GM19467 (cell line): Measurements from ENCODE around the gene ARIH2.

Source experiments
- ATAC-seq: cut with Tn5 transposase; IDR thresholded peaks from one replicate; pipeline ENCODE4 v1.9.1; 2021; ENCODE audit warnings: mild to moderate bottlenecking, moderate library complexity; ENCODE audit not compliant: unreplicated experiment

The ARIH2 gene

DNA sequence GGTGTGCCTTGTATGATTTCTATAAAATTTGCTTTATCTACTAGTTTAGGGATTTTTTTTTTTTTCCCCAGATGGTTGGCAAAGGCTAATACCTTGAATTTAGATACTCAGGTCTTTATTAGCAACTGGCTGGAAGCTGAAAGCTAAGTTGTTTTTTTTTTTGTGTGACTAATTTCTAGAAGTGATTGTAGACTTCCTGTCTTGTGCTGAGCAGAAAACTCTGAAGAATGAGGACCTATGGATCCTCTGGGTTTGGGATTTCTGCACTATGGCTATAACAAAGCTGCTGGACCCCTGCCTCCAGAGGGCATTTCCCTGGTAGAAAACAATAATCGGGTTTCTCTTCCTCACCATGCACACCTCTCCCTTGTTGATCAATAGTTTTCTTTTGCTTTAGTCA, 10.0 kb downstream of the ARIH2 start:
- ATAC-seq, result no peak

DNA sequence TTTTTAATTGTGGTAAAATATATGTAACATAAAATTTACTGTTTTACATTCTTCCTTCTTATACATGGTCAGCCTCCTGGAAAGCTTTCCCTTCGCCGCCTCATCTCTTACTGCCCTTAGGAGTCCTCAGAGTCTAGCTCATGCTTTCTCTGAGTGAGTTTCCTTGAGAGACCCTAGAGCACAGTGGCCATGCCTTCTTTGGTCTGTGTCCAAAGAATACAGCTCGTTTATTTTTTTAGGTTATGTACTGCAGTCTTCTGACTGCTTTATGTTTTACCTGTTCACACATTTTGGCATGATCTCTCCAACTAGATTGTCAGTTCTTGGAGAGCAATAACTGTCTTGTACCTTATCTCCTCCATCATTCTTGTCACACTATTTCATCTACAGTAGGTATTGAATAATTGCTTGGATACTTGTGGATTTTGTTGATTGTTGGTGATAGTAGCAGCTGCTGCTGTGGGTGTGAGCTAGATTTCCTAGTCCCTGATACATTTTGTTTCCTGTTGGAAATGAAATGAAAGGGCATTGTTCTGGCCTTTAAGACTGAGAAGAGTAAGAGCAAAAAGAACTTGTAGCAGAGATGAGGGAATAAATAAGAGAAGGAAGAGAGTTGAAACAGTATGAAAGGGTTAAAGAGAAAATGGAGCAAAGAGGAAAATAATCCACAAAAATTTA, 10.9 kb downstream of the ARIH2 start:
- ATAC-seq, result no peak

DNA sequence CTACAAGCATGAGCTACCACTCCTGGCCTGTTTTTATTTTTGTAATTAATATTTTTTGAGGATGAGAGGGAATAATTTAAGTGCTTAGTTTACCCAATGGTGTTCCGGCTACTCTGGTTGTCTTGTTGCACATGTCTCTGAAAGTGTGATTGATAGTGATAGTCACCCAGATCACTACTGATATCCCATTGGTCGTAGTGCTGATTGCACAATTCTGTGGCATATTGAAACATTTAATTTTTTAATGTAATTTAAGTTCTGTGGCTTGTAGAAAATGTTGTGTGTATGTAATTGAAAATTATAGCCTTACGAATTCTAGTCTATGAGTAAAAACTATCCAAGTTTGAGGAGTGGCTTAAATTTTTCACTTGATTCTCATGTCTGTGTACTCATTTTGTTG, 11.9 kb downstream of the ARIH2 start:
- no peak for ATAC-seq

DNA sequence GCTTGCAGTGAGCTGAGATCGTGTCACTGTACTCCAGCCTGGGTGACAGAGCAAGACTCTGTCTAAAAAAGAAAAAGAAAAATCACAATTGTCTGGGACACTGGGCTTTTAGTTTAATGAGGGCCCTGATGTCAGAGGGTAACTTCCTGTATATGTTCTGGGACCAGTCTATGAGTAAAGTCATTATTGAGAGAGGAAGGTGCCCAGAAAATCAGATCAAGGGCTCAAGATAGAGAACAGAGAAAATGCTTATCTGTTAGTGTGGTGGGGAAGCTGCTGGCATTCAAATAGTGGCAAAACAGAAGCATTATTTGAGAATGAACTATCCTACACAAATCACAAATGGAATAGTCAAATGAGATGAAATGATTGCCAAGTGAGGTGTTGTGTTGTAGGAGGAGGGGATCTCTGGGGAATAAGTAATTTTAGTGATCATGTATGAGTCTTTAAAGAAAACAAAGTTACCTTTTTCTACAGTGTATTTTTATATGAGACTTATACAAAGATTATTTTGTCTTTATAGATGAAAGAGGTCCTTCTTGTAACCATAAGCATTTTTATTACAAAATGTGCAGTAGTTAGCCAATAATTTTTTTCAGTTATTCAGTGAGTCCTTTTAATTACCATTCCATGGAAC, 13.4 kb downstream of the ARIH2 start:
- no peak for ATAC-seq

DNA sequence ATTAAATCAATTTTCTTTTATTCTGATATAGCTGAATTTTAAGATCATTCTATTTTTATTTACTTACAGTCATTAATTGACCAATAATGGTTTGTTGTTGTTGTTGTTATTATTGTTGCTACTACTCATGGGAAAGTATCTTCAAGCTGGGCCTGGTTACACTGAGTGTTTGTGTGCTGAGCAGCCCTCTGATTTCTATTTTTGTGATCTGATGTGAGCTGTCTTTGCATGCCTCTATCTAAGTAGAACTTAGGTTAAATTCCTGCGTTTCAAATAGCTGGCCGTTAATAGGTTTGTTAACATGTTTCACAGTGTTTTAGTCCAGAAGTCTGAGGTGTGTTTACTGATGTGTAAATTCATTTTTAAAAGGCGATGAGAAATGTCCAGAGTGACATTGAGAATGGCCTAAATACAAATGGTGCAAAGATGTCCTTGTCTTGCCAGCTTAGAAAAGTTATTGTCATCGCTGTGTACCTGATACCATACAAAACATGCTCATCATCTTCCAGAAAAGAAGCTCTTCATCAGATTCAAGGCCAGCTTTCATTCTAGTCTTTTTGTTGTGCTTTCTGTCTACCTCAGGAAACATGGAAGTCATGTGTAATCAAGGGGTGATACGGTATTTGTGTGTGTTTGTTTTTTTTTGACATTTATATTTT, 15.8 kb downstream of the ARIH2 start:
- no peak for ATAC-seq

DNA sequence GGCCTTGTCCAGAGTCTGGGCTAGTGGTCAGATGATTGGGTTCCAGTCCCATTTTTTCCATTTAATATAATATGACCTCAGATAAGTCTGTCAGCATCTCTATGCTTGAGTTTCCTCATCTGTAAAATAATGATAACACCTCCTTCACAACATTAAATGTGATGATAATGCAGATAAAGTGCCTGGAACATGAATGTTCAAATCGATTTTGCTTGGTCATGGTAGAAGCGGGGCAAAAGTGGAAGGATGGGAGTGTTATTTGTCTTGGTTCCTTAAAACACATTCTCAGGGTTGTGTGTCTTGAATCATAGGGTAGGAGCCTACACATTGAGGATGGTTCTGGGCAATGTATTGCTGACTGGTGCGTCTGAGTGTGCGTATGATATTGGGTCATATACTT, 16.9 kb downstream of the ARIH2 start:
- no peak for ATAC-seq

DNA sequence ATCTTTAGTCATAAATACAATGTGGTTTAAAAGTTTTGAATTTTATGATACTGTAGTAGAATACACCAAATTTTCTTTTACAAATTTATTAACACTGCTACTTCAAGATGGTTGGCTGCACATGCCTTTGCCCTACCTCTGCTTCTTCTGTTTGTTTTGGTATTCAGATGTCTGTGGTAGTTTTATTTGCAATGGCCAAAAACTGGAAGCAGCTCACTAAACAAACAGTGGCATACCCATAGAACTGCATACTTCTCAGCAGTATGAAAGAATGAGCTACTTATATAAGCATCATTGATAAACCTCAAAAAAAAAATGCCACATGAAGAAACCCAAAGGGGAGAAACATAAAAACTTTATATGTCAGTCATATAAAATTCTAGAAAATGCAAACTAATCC, 19.5 kb downstream of the ARIH2 start:
- no peak for ATAC-seq

DNA sequence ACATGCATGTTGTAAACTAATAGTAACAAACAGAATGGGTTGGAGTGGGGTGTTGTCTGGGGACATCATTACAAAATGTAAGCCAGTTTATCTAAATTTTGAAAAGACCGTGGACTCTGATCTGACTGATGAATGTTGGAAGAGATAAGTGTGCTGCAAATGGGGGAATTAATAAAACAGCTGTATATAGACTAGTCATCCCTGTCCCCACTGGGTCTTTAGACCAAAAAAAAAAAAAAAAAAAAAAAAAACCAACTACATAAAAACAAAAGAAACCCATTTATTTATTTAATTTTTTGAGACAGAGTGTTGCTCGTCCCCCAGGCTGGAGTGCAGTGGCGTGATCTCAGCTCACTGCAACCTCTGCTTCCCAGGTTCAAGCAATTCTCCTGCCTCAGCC, 20.0 kb downstream of the ARIH2 start:
- no peak for ATAC-seq

DNA sequence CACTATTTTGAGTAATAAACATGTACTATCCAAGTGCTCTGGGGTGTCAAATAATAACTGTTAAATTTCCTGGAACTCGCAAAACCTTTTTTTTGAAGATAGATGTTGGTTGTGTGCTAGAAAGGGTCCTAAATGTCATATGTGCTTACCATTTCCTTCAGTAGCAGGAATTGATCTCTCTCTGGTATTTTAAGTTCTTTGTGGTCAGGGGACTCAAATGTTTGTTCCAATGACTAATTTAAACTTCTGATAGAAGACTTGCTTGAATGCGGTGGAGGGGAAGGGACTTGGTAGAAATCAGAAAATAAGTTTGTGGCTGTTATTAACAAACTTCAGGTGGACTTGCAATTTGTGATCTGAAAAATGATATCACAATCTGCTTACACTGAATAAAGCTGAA, 26.8 kb downstream of the ARIH2 start:
- ATAC-seq, result no peak

DNA sequence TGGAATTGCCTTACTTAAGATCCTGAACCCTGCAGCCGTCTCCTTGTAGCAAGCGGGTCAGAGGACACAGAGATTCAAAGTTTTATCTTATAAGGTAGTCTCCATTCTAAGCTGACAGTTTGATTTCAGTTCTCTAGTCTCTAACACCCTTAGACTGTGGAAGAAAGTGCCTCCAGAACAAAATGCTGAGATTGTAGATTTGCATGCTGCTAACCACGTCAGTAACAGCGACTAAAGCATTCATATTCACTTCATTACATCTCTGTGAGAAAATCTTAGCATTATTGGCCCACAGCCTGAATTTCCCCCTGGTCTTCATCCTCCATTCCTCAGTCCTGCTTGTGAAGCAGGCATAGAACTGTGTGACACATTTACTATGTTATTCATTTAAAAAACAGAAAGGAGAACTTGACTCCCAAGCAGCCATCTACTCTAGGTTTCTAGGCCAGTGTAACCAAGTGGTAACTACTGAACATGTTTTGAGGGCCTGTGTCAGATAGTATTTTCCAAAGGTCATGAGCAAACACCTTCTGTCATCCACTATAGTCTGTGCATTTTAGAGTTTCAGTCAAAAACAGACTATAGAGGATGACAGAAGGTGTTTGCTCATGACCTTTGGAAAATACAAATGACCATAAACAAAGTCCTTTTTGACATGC, 27.4 kb downstream of the ARIH2 start:
- ATAC-seq, result no peak

DNA sequence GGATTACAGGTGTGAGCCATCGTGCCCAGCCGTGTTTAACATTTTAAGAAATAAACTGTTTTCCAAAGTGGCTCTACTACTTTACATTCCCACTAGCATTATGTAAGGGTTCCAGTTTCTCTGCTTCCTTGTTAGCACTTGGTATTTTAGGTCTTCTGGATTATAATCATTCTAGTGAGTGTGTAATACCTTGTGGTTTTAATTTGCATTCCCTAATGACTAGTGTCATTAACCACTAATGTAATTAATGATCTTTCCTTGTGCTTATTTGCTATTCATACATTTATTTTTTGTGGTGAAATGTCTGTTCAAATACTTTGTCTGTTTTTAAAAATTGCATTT, 30.7 kb downstream of the ARIH2 start:
- no peak for ATAC-seq

DNA sequence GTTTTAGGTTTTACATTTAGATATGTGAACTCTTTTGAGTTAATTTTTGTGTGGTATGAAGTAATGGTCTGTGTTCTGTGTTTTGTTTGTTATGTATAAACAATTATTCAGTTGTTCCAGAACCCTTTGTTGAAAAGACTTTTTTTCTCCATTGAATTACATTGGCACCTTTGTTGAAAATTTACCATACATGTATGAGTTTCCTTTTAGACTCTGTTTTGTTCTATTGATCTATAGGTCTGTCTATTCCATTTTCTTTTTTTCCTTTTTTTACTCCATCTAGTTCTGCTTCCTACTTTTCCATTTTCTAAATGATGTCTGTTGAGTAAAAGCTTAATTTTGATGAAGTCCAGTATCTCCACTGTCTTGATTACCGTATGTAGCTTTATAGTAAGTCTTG, 31.4 kb downstream of the ARIH2 start:
- ATAC-seq, result no peak

DNA sequence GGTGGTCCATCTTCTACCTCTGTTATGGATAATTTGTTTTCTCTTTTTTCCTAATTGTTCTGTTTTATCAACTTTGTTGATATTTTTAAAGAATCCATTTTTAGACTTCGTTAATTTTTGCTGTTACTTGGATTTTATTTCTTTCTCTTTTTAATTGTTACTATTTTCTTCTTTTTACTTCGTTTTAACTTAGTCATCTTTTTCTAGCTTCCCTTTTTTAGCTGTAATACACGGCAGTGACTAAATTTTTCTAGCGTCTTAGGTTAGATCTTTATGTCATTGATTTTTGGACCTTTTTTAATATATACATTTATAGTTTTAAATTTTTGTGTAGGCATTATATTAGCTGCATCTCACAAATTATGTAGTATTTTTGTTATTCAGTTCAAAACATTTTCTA, 33.1 kb downstream of the ARIH2 start:
- no peak for ATAC-seq

DNA sequence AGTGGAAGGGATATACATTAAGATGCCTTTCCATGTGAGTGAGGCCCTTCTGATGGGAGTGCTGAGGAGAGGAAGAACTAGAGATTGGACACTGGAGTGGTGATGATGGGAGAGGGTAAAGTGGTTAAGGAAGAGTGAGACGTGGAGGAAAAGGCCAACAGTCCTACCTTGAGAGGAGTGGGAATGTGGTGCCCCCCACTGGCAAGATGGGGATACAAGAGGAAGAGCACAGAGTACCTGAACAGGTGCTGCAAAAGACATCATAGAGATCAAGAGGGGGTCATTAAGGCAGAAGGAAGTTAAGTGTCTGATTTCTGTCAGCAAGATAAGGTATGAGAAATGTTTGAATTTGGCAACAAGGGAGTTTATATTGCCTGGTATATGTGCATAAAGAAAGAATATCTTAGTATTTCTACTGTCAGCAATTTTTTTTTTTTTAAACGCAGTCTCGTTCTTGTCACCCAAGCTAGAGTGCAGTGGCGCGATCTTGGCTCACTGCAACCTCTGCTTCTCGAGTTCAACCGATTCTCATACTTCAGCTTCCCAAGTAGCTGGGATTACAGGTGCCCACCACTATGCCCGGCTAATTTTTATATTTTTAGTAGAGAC, 34.0 kb downstream of the ARIH2 start:
- ATAC-seq, result no peak

DNA sequence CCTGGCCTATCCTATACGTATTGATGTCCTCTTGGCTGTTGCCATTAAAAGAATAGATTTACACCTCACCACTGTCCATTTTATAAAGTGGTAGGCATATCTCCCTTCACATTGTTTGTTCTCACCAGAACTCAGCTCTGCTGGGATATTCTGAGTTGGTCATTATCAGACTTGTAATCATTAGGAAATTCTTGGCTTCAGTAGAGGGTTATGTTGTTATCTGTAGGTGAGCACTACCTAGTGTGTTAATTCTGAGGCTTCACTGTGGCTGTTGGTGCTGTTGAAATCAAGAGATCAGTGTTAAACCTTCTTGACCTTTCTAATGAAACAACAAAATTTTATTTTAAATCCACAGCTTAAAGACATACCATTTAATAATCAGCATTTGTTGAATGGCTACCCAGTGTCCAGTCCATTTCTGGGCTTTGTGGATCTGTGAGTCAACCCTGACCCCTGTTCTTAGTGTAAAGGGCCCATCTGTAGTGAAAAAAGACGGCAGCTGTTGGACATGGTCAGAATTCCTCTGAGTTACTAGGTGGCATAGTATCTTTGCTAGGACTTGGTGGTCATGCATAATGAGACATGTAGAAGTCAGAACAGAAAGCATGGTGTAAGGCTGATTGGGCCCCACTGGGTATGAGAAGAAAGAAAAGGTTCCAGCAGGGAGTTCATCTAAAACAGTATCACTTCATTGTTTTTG, 38.5 kb downstream of the ARIH2 start:
- ATAC-seq, result no peak

DNA sequence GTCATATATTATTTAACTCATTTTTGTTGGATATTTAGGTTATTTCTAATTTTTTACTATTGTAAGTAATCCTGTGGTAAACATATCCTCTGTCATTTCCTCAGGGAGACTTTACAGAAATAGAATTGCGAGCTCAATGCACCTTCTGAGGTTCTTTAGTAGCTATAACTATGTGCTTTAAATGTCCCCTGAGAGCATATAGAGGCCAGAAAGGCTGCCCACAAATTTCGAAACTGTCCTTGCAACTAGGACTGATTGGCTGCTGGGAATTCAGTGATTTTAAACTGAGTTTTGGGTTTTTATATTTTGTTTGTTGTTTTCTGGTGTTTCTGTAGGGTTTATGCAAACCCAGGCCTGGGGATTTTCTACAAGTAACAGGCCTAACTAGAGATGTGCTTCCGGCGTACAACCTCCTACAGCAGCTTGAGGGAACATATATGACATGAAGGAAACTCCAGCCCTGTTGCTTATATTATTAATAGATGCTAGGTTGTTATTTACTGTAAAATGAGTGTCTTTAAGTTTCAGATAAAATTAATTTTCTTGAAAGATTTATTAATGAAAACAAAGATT, 42.3 kb downstream of the ARIH2 start:
- ATAC-seq, result no peak

DNA sequence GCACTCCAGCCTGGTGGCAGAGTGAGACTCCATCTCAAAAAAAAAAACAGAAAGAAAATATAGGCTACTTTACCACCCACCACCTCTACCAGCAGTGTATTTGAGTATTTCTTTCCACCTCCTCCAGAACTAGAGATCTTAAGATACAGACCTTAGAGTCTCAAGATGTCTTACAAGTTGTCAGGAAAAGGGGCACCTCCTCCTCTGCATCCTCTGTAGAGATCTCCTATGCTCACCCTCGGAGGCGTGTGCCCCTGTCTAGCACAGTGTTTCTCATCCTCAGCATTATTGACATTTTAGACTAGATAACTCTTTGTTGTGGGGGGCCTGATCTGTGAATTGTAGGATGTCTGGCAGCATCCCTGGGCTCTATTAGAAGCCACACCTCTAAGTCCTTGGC, 43.7 kb downstream of the ARIH2 start:
- no peak for ATAC-seq

DNA sequence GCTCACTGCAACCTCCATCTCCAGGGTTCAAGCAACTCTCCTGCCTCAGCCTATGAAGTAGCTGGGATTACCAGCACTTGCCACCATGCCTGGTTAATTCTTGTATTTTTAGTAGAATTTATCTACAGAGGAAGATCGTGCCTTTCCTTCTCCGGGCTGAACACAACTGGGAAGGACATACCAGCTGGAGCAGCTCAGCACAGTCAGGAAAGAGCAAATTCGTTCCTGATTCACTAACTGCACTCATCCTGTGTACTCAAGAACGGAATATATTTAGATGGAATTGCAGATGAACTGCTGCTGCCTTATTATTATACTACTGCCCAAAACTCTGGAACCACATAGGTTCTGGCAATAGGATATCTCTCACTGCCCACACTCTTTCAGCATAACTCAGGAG, 44.3 kb downstream of the ARIH2 start:
- no peak for ATAC-seq

DNA sequence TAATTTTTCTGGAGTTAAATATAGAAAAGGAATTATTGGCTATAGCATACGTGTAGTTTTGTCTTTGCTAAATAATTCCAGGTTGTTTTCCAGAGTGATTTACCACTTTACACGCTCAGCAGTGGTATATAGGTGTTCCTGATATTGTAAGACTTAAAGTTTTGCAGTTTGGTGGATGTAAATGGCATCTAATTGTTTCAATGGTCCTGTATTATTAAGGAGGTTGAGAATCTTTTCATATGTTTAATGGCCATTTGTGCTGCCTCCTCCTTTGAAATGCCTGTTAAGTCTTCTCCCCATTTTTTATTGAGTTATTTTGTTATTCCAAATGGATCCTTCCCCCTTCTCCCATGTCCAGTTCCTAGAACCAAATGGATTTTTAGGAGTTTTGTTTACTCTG, 44.9 kb downstream of the ARIH2 start:
- ATAC-seq, result no peak

DNA sequence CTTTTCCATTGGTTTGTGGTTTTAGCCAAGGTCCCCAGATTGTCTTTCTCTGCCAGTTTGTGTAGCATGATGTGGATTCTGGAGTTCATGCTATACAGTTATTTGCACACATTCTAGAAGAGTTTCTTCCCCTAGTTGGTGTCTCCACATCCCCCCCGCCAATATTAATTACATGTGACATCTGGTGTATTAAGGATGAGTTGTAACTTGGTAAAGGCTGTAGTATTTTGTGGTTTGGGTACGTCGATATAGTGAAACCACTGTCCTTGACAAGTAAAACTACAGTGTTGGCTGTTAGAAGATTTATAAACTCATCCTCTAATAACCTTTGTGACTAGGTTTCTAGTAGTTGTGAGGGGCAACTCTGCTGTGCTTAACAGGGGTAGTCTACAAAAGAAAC, 47.7 kb downstream of the ARIH2 start:
- no peak for ATAC-seq

DNA sequence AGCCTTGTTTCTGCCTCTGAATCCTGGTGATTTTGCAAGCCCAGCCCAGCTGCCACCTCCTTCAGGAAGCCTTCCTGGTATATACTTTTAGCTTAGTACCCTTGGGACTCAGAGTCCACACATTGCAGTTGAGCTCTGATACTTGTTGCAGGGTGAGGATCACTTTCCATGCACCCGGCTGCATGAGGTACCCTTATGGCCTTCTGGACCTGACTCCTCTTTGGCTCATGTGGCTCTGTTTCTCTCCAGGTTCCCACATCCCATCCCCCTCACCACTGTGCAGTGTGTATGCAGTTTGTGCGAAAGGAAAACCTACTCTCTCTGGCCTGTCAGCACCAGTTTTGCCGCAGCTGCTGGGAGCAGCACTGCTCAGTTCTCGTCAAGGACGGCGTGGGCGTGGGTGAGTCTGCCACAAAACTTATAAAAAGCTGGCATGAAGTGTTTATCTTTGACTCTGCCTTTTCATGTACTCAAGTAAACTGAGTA, 48.3 kb downstream of the ARIH2 start:
- no peak for ATAC-seq
